CD4-positive, alpha-beta T cell (primary cell): ENCODE data around the gene KRTAP5-3. TPM values are rescaled to one million over a fixed set of nuclear protein-coding genes. Genes with fewer than 3 reads are reported as not detected.
A peak's percentile ranks its signal among the peaks of the same experiment; 100 is the strongest.

Experiments
- ATAC-seq: fragments of 200-7000 bp; cut with Tn5 transposase; one replicate; pipeline ENCODE4 v1.10.0; 2022; ENCODE audit warnings: mild to moderate bottlenecking; ENCODE audit not compliant: poor library complexity
- CTCF ChIA-PET: fragments of 350-600 bp; sonication (Branson Sonifier 250); formaldehyde crosslinking; loops from one replicate; lab custom pipeline; 2021; ENCODE audit warnings: antibody characterized with exemption, inconsistent platforms; lab: Charles Lee
- POLR2A ChIA-PET: fragments of 350-600 bp; sonication (Branson Sonifier 250); formaldehyde crosslinking; loops from one replicate; lab custom pipeline; 2021; ENCODE audit warnings: antibody characterized with exemption, inconsistent platforms; lab: Charles Lee
- DNase-seq, 14 experiments: peaks; one replicate each; pipeline ENCODE4 v3.0.0-alpha.2; 2013 to 2020; ENCODE audit warnings: mixed read lengths in 2 of 14
- H3K27ac ChIP-seq, 2 donors: one replicate each; pipeline versions ENCODE4 v1.5.1 to v1.7.0; 2013; ENCODE audit warnings: low read length in 2 of 2, low read depth in 1 of 2, mild to moderate bottlenecking in 1 of 2
- H3K27me3 ChIP-seq, 2 experiments: 1 replicate in 1 of 2; 2 replicates in 1 of 2; pipeline versions ENCODE4 v1.6.1 to v1.7.0; 2013; ENCODE audit warnings: low read length in 2 of 2, control low read depth in 1 of 2, mild to moderate bottlenecking in 1 of 2, moderate library complexity in 1 of 2; ENCODE audit not compliant: insufficient read depth in 2 of 2, control insufficient read depth in 1 of 2
- H3K36me3 ChIP-seq: one replicate; pipeline ENCODE4 v1.6.1; 2013; ENCODE audit warnings: low read length, control low read depth; ENCODE audit not compliant: insufficient read depth
- H3K4me1 ChIP-seq: one replicate; pipeline ENCODE4 v1.6.1; 2013; ENCODE audit warnings: low read length, control low read depth; ENCODE audit not compliant: insufficient read depth
- H3K4me3 ChIP-seq: one replicate; pipeline ENCODE4 v1.5.1; 2013; ENCODE audit warnings: mild to moderate bottlenecking, low read length, moderate library complexity
- H3K9me3 ChIP-seq, 2 experiments: 1 replicate in 1 of 2; 2 replicates in 1 of 2; pipeline versions ENCODE4 v1.6.1 to v1.7.0; 2013; ENCODE audit warnings: low read length in 2 of 2, mild to moderate bottlenecking in 2 of 2, control low read depth in 1 of 2, moderate library complexity in 1 of 2; ENCODE audit not compliant: control insufficient read depth in 1 of 2, insufficient read depth in 1 of 2
- H3K27ac Mint-ChIP-seq: one replicate; pipeline ENCODE4 v1.8.0; 2020; ENCODE audit warnings: mixed read lengths
- H3K27me3 Mint-ChIP-seq: one replicate; pipeline ENCODE4 v1.8.0; 2021; ENCODE audit warnings: mixed read lengths
- H3K36me3 Mint-ChIP-seq: one replicate; pipeline ENCODE4 v1.8.0; 2021; ENCODE audit warnings: low read depth, mixed read lengths
- H3K4me1 Mint-ChIP-seq: one replicate; pipeline ENCODE4 v1.8.0; 2021; ENCODE audit warnings: low read depth, mixed read lengths
- H3K4me3 Mint-ChIP-seq: one replicate; pipeline ENCODE4 v1.8.0; 2020; ENCODE audit warnings: mild to moderate bottlenecking, mixed read lengths
- H3K9me3 Mint-ChIP-seq: one replicate; pipeline ENCODE4 v1.8.0; 2020; ENCODE audit warnings: mixed read lengths
- intact Hi-C, 2 experiments: fragments of 100-400 bp; cut with DNase I in 1 of 2; cut with micrococcal nuclease in 1 of 2; formaldehyde crosslinking; loops; one replicate each; pipeline versions ENCODE4 v1.15.1 to v1.9.0; 2023 to 2025; cut with DNase I, micrococcal nuclease
- total RNA-seq, 174 experiments: library from RNA in 2 of 174; stranded (reverse) in 2 of 174; gene quantifications; one replicate each; pipeline ENCODE4 v1.2.3 and lab custom pipeline; 2021 to 2026
- TF ChIP-seq, protein P1 (sequence below): fragments of 200-600 bp; IDR thresholded peaks from one replicate; pipeline ENCODE4 v1.8.0; 2022; ENCODE audit warnings: antibody characterized with exemption, mild to moderate bottlenecking

Gene KRTAP5-3
- total RNA-seq, 2 experiments from 2014 or later = not detected

GRCh38 chr11:1557904-1558774 lies 50.1 kb downstream of the KRTAP5-3 start:
- Histone ChIP-seq H3K36me3 (peaks cover 7% of the 10 kb centered on the region), H3K27ac (no peak overlapping the region), H3K9me3 (peaks cover 0 to 5% of the 10 kb centered on the region in 2 experiments), H3K27me3 (peaks cover 0 to 6% of the 10 kb centered on the region in 2 experiments), H3K4me1 (no peaks in the 10 kb centered on the region), H3K4me3 (no peak overlapping the region)
- H3K27me3 Mint-ChIP-seq = peaks cover 22% of the 10 kb centered on the region
- no peak overlapping the region for H3K4me3 Mint-ChIP-seq
- intact Hi-C loops = no loop called here
- H3K9me3 Mint-ChIP-seq = no peaks in the 10 kb centered on the region
- no peaks in the 10 kb centered on the region for H3K4me1 Mint-ChIP-seq
- TF ChIP-seq, protein P1, sequence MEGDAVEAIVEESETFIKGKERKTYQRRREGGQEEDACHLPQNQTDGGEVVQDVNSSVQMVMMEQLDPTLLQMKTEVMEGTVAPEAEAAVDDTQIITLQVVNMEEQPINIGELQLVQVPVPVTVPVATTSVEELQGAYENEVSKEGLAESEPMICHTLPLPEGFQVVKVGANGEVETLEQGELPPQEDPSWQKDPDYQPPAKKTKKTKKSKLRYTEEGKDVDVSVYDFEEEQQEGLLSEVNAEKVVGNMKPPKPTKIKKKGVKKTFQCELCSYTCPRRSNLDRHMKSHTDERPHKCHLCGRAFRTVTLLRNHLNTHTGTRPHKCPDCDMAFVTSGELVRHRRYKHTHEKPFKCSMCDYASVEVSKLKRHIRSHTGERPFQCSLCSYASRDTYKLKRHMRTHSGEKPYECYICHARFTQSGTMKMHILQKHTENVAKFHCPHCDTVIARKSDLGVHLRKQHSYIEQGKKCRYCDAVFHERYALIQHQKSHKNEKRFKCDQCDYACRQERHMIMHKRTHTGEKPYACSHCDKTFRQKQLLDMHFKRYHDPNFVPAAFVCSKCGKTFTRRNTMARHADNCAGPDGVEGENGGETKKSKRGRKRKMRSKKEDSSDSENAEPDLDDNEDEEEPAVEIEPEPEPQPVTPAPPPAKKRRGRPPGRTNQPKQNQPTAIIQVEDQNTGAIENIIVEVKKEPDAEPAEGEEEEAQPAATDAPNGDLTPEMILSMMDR = no peak
- ATAC-seq = no peak
- DNase-seq = peak in 1 of 14 experiments; percentile 23
- H3K27ac Mint-ChIP-seq = peak overlapping the region; percentile 30
- ChIA-PET CTCF (interaction anchor here (1.3 kb wide), 1 partner anchor 16 kb away, joined by 5 read pairs; no protein-coding TSS in a partner anchor), POLR2A (no interaction called here)
- H3K36me3 Mint-ChIP-seq = peaks cover 15% of the 10 kb centered on the region

Other genes starting within 250 kb of the KRTAP5-3 start
- gene BRSK2, start 218.5 kb downstream of the KRTAP5-3 start, total RNA-seq = under 1 TPM; 0.22 to 0.55 TPM
- 10 to 100 TPM; 37.0 to 38.3 TPM for gene MOB2, start 121.7 kb downstream of the KRTAP5-3 start, total RNA-seq
- gene DUSP8, start 36.2 kb downstream of the KRTAP5-3 start, total RNA-seq = 10 to 100 TPM; 83.9 to 91.2 TPM
- not detected for gene KRTAP5-1, start 23.2 kb downstream of the KRTAP5-3 start, total RNA-seq
- not detected for gene KRTAP5-2, start 10.2 kb downstream of the KRTAP5-3 start, total RNA-seq
- gene KRTAP5-4, start 13.7 kb upstream of the KRTAP5-3 start, total RNA-seq = not detected
- not detected for gene KRTAP5-5, start 21.3 kb upstream of the KRTAP5-3 start, total RNA-seq
- gene KRTAP5-6, start 88.7 kb upstream of the KRTAP5-3 start, total RNA-seq = not detected
- gene IFITM10, start 142.1 kb upstream of the KRTAP5-3 start, total RNA-seq = 1 to 10 TPM; 1.7 TPM
- 10 to 100 TPM; 63.3 to 71.3 TPM for gene CTSD, start 155.5 kb upstream of the KRTAP5-3 start, total RNA-seq
- gene SYT8, start 226.5 kb upstream of the KRTAP5-3 start, total RNA-seq = not detected
- gene TNNI2, start 230.5 kb upstream of the KRTAP5-3 start, total RNA-seq = under 1 TPM in 1 of 2 experiments, not detected in 1; 0.50 TPM
- gene LSP1, start 244.6 kb upstream of the KRTAP5-3 start, total RNA-seq = 100 to 1,000 TPM; 228 to 232 TPM